HG03354 (cell line): ENCODE data around the gene VRK1.

Source experiments
- ATAC-seq: cut with Tn5 transposase; IDR thresholded peaks from one replicate; pipeline ENCODE4 v1.9.1; 2021; ENCODE audit warnings: mild to moderate bottlenecking; ENCODE audit not compliant: unreplicated experiment, poor library complexity, severe bottlenecking

The VRK1 gene

GRCh38 chr14:96790186-96790585 is 7.0 kb upstream of the VRK1 start:
- no peak for ATAC-seq

GRCh38 chr14:96790706-96791105 is 6.5 kb upstream of the VRK1 start:
- no peak for ATAC-seq

- ATAC-seq = no peak
Observed at GRCh38 chr14:96792003-96792402, 5.2 kb upstream of the VRK1 start.

- no peak for ATAC-seq
Observed at GRCh38 chr14:96792591-96792990, 4.6 kb upstream of the VRK1 start.

GRCh38 chr14:96793547-96793946 is 3.6 kb upstream of the VRK1 start:
- no peak for ATAC-seq

GRCh38 chr14:96795109-96795828 is 1.9 kb upstream of the VRK1 start:
- no peak for ATAC-seq

- peak; percentile 54 for ATAC-seq
Observed at GRCh38 chr14:96797582-96798349, 584 bp downstream of the VRK1 start.

- ATAC-seq = no peak
Observed at GRCh38 chr14:96798956-96799355, 1.8 kb downstream of the VRK1 start.

- ATAC-seq = no peak
Observed at GRCh38 chr14:96799489-96800054, 2.4 kb downstream of the VRK1 start.

- ATAC-seq = no peak
Observed at GRCh38 chr14:96801931-96802330, 4.7 kb downstream of the VRK1 start.

- no peak for ATAC-seq
Observed at GRCh38 chr14:96802963-96803362, 5.8 kb downstream of the VRK1 start.

GRCh38 chr14:96803958-96804357 is 6.8 kb downstream of the VRK1 start:
- ATAC-seq = no peak

GRCh38 chr14:96804895-96805294 is 7.7 kb downstream of the VRK1 start:
- ATAC-seq = no peak

- ATAC-seq = no peak
Observed at GRCh38 chr14:96805956-96806355, 8.8 kb downstream of the VRK1 start.

- ATAC-seq = no peak
Observed at GRCh38 chr14:96806836-96807235, 9.7 kb downstream of the VRK1 start.

- ATAC-seq = no peak
Observed at GRCh38 chr14:96808619-96809406, 11.6 kb downstream of the VRK1 start.

- ATAC-seq = no peak
Observed at GRCh38 chr14:96811265-96811664, 14.1 kb downstream of the VRK1 start.

GRCh38 chr14:96811985-96812667 is 14.9 kb downstream of the VRK1 start:
- peak; percentile 92 for ATAC-seq

GRCh38 chr14:96816281-96816680 is 19.1 kb downstream of the VRK1 start:
- ATAC-seq = no peak
